GM12801 (cell line): ENCODE measurements around the gene TBC1D22B.

Experiments used
- CTCF ChIP-seq: IDR thresholded peaks from one replicate; pipeline ENCODE4 v1.5.1; 2011; ENCODE audit warnings: control low read depth; ENCODE audit not compliant: insufficient read length; ENCODE audit errors: extremely low read depth

TBC1D22B gene

GRCh38 chr6:37362101-37362828 is 104.7 kb downstream of the TBC1D22B start:
- TF ChIP-seq CTCF = no peak

GRCh38 chr6:37365791-37366190 is 108.2 kb downstream of the TBC1D22B start:
- TF ChIP-seq CTCF = no peak

- no peak for TF ChIP-seq CTCF
These were observed 109.3 kb downstream of the TBC1D22B start for GRCh38 chr6:37366910-37367309.

- TF ChIP-seq CTCF = no peak
These were observed 111.4 kb downstream of the TBC1D22B start for GRCh38 chr6:37368961-37369320.

GRCh38 chr6:37369321-37370201 is 112.0 kb downstream of the TBC1D22B start:
- TF ChIP-seq CTCF = no peak

GRCh38 chr6:37371154-37372083 is 113.8 kb downstream of the TBC1D22B start:
- no peak for TF ChIP-seq CTCF

GRCh38 chr6:37372116-37372515 is 114.5 kb downstream of the TBC1D22B start:
- no peak for TF ChIP-seq CTCF
